NT2/D1 (cell line): ENCODE measurements around the gene OR6C6.

Experiments used
- SUZ12 ChIP-seq: IDR thresholded peaks from 2 replicates; pipeline ENCODE4 v1.6.1; 2011; ENCODE audit not compliant: insufficient read length, insufficient read depth; ENCODE audit errors: extremely low read depth
- ZNF274 ChIP-seq: IDR thresholded peaks from 2 replicates; pipeline ENCODE4 v1.6.1; 2011; ENCODE audit warnings: mild to moderate bottlenecking, low read depth, low read length

DNA sequence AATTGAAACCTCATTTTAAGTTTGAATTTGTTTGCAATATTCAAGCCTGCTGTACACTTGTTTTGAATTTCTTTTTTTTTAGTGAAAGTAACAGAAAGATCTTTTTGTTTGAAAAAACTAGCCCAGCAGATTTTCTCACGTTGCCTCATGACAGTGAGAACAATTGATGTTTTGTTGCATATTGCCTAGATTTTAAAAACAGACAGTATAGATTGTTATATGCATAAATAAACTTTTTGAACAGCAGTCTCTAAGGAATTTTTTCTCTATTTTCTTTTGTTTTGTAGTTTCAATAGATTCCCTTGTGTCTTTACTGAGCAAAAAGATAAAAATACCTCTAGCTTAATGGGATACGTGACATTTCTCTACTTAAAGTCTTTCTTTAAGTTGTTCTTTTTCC, 15.4 kb downstream of the OR6C6 start:
- TF ChIP-seq ZNF274: no peak
- TF ChIP-seq SUZ12: no peak
